Measurements from ENCODE around the gene SEMA6B. TPM values are rescaled to one million over a fixed set of nuclear protein-coding genes. Genes with fewer than 3 reads are reported as not detected.
"Not testable (repeated sequence)": the region's sequence is repeated elsewhere in the genome, so short reads cannot be mapped to it uniquely, and the experiment has no call there.

The SEMA6B gene, protein sequence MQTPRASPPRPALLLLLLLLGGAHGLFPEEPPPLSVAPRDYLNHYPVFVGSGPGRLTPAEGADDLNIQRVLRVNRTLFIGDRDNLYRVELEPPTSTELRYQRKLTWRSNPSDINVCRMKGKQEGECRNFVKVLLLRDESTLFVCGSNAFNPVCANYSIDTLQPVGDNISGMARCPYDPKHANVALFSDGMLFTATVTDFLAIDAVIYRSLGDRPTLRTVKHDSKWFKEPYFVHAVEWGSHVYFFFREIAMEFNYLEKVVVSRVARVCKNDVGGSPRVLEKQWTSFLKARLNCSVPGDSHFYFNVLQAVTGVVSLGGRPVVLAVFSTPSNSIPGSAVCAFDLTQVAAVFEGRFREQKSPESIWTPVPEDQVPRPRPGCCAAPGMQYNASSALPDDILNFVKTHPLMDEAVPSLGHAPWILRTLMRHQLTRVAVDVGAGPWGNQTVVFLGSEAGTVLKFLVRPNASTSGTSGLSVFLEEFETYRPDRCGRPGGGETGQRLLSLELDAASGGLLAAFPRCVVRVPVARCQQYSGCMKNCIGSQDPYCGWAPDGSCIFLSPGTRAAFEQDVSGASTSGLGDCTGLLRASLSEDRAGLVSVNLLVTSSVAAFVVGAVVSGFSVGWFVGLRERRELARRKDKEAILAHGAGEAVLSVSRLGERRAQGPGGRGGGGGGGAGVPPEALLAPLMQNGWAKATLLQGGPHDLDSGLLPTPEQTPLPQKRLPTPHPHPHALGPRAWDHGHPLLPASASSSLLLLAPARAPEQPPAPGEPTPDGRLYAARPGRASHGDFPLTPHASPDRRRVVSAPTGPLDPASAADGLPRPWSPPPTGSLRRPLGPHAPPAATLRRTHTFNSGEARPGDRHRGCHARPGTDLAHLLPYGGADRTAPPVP
- not detected for polyA plus RNA-seq

DNA sequence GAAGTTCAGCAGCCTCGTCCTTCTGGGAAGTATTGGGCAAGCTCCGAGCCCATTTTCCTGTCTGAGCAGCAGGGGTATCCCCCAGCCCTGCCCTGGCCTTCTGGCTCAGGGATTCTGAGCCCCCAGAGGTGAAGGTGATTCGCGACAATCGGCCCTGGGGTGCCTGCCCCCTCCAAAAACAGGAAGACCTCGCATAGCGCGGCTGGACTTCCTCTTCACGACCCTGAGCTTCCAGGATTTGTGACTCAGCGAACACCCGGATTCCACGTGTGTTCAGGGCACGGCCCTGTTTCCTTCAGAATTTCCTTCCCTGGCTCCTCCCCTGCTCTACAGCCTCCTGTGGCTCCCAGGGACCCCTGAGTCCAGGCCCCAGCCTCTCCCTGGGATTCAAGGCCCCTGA, at the start of gene SEMA6B:
Gene SEMA6B, minus strand, starts transcription at position 116 of the 400 bp plus-strand sequence. CDS start 1,227 bp downstream, outside the sequence.
- H3K9me3 Mint-ChIP-seq, result peaks cover 0 to 3% (median 0%) of the 10 kb centered on the region in 3 donors
- no peak within 1 kb of the TSS for H3K4me3 Mint-ChIP-seq
- peaks cover 0 to 4% (median 2%) of the 10 kb centered on the region in 3 donors for H3K4me1 Mint-ChIP-seq
- peaks cover 1% of the 10 kb centered on the region for H3K27me3 Mint-ChIP-seq
- H3K36me3 Mint-ChIP-seq, result no peaks in the 10 kb centered on the region
- no peak within 1 kb of the TSS for H3K27ac Mint-ChIP-seq

DNA sequence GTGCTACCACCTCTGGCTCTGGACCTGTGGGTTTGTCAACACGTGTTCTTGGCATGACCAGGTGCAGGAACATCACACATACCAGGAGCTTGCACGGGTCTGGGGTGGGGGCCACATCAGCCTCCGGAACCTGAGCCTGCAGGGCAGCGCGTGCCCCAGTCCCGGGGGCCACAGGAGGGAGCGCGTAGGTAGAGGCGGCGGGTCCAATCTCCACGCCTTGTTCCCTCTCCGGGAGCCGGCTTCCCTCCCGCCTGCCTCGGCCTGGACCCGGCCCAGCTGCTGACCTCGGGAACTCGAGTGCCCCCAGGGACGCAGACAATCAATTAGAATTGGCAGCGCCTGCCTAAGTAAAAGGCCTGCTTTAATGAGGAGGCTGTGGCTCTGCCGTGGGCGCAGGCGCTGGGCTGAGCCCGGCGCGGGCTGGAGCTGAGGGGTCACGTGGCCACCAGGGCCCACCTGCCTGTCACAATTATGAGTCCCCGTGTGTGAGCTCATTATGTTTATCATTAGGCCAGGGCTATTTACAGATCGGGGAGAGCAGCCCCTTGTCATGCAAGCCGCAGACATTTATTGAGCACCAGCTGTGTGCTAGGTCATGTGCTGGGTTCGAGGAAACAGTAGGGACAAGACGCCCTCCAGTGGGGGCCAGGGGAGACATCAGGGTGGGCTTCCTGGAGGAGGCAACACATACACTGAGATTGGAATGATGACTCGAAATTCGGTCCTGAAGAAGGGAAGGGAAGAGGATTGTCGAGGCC, 47.6 kb upstream of the SEMA6B start:
- no peaks in the 10 kb centered on the region for H3K9me3 Mint-ChIP-seq
- H3K4me1 Mint-ChIP-seq, result peaks cover 0 to 5% (median 4%) of the 10 kb centered on the region in 3 donors
- H3K36me3 Mint-ChIP-seq, result peaks cover 2% of the 10 kb centered on the region
- H3K4me3 Mint-ChIP-seq, result no peak overlapping the region
- H3K27me3 Mint-ChIP-seq, result peaks cover 31% of the 10 kb centered on the region
- H3K27ac Mint-ChIP-seq, result no peak overlapping the region

DNA sequence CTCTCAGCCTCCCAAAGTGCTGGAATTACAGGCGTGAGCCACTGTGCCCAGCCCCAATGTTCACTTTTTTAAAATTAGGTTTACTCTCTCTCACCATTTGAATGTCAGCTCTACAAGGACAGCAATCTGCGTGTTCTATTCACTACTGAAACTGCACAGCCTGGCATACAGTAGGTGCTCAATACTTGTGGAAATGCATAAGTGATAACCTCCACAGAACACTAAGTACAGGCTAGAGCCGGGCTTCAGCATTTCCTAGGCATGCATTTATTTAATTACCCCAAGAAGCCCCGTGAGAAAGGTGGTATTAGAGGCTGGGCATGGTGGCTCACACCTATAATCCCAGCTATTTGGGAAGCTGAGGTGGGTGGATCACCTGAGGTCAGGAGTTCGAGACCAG, 46.7 kb upstream of the SEMA6B start:
- peaks cover 0 to 5% (median 4%) of the 10 kb centered on the region in 3 donors for H3K4me1 Mint-ChIP-seq
- peaks cover 31% of the 10 kb centered on the region for H3K27me3 Mint-ChIP-seq
- H3K36me3 Mint-ChIP-seq, result peaks cover 3% of the 10 kb centered on the region
- H3K27ac Mint-ChIP-seq, result no peak overlapping the region
- no peak overlapping the region for H3K4me3 Mint-ChIP-seq
- H3K9me3 Mint-ChIP-seq, result no peaks in the 10 kb centered on the region

DNA sequence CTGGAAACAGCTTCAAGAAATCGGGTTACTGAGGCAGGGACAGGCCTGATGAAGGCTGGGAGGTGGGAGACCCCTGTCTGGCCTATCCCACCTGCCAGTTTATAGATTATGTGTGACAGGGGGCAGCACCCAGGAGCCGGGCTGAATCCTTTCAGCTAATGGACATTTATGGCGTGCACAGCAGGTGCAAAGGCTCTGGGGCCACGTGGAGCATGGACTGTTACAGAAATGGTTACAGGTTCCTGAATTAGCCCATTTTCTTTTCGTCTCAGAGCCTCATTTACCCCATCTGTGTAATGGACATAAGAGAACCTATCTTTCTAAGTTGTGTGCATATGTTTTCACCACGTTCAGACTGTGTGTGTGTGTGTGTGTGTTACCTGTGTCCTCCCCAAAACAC, 45.4 kb upstream of the SEMA6B start:
- H3K27me3 Mint-ChIP-seq, result peaks cover 29% of the 10 kb centered on the region
- no peak overlapping the region for H3K4me3 Mint-ChIP-seq
- H3K9me3 Mint-ChIP-seq, result no peaks in the 10 kb centered on the region
- H3K36me3 Mint-ChIP-seq, result peaks cover 3% of the 10 kb centered on the region
- H3K27ac Mint-ChIP-seq, result no peak overlapping the region
- H3K4me1 Mint-ChIP-seq, result peaks cover 0 to 2% (median 0%) of the 10 kb centered on the region in 3 donors

DNA sequence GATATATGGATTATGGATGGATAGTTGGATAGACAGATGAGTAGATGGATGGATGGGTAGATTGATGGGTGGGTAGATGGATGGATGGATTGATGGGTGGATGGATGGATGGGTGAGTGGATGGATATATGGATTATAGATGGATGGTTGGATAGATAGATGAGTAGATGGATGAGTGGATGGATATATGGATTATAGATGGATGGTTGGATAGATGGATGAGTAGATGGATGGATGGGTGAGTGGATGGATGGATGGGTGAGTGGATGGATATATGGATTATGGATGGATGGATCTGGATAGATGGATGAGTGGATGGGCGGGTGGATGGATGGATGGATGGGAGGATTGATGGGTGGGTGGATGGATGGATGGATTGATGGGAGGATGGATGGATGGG, 43.4 kb upstream of the SEMA6B start:
- Mint-ChIP-seq H3K27ac (no peak overlapping the region), H3K27me3 (peaks cover 33% of the 10 kb centered on the region), H3K36me3 (peaks cover 5% of the 10 kb centered on the region), H3K4me1 (peaks cover 0 to 6% (median 2%) of the 10 kb centered on the region in 3 donors), H3K4me3 (no peak overlapping the region), H3K9me3 (no peaks in the 10 kb centered on the region)

DNA sequence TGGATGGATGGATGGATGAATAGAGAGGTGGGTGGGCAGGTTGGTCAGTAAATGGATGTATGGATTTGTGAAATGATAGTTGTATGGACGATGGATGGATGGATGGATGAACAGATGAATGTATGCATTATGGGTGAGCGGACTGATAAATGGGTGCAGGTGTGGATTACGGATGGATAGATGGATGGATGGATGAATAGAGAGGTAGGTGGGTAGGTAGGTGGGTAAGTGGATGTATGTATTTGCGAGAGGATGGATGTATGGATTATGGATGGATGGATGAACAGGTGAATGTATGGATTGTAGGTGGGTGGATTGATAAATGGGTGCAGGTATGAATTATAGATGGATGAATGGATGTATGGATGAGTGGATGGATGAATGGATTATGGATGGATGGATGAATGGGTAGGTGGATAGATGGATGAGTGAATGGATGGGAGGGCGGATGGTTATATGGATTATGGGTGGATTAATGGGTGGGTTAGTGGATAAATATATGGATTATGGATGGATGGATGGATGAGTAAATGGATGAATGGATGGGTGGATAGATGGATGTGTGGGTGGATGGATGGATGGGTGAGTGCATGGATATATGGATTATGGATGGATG, 42.8 kb upstream of the SEMA6B start:
- Mint-ChIP-seq H3K4me3 (no peak overlapping the region), H3K27me3 (peaks cover 35% of the 10 kb centered on the region), H3K36me3 (peaks cover 3% of the 10 kb centered on the region), H3K9me3 (no peaks in the 10 kb centered on the region), H3K4me1 (peaks cover 0 to 6% (median 3%) of the 10 kb centered on the region in 3 donors), H3K27ac (no peak overlapping the region)

DNA sequence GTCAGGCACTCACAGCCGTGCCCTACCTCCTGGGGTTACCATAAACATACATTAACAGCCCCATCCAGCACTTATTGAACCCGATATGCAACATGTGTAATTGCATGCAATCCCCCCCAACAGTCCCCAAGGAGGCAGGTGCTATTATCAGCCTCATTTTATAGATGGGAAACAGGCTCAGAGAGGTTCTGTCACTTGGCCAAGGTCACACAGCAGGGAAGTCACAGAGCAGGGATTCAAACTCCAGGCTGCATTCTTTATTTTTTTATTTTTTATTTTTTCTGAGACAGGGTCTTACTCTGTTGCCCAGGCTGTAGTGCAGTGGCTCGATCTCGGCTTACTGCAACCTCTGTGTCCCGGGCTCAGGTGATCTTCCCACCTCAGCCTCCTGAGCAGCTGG, 41.4 kb upstream of the SEMA6B start:
- Mint-ChIP-seq H3K36me3 (peaks cover 3% of the 10 kb centered on the region), H3K27me3 (peaks cover 33% of the 10 kb centered on the region), H3K9me3 (no peaks in the 10 kb centered on the region), H3K4me3 (peak overlapping the region in 1 of 4 donors; percentile 73), H3K27ac (no peak overlapping the region), H3K4me1 (peaks cover 0 to 6% (median 5%) of the 10 kb centered on the region in 3 donors)

DNA sequence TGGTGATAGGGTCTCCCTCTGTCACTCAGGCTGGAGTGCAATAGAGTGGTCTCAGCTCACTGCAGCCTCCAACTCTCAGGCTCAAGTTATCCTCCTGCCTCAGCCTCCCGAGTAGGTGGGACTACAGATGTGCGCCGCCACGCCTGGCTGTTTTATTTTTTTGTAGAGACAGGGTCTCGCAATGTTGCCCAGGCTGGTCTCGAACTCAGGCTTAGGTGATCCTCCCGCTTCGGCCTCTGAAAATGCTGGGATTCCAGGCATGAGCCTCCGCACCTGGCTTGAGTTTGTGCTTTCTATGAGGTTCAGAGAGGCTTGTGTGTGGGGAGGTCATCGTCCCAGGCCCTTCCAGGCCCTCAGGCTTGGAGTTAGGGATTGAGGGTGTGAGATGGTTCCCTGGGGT, 40.6 kb upstream of the SEMA6B start:
- H3K9me3 Mint-ChIP-seq, result no peaks in the 10 kb centered on the region
- no peak overlapping the region for H3K27ac Mint-ChIP-seq
- H3K27me3 Mint-ChIP-seq, result peaks cover 31% of the 10 kb centered on the region
- H3K36me3 Mint-ChIP-seq, result peaks cover 3% of the 10 kb centered on the region
- no peak overlapping the region for H3K4me3 Mint-ChIP-seq
- peaks cover 0 to 6% (median 5%) of the 10 kb centered on the region in 3 donors for H3K4me1 Mint-ChIP-seq

DNA sequence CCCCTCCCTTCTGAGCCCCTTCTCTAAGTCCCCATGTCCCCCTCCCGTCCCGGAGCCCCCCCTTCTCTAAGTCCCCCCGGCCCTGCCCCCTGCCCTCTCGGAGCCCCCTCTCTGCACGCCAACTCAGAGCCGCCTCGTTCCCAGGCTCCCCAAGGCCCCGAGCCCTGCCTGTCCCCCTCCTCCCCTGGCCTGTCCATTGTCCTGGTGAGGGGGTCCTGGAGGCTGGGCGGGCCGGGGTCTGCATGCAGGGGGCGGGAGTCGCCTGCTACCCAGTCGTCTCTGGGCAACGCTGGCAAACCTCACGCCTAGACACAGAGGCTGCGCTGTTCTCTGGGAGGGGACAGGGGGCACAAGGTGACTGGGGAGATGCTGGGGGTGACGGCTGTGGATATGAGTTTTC, 39.2 kb upstream of the SEMA6B start:
- H3K4me1 Mint-ChIP-seq, result peaks cover 0 to 6% (median 5%) of the 10 kb centered on the region in 3 donors
- H3K27me3 Mint-ChIP-seq, result peaks cover 32% of the 10 kb centered on the region
- peaks cover 3% of the 10 kb centered on the region for H3K36me3 Mint-ChIP-seq
- H3K27ac Mint-ChIP-seq, result no peak overlapping the region
- H3K9me3 Mint-ChIP-seq, result no peaks in the 10 kb centered on the region
- peak overlapping the region in 1 of 4 donors; percentile 84 for H3K4me3 Mint-ChIP-seq

DNA sequence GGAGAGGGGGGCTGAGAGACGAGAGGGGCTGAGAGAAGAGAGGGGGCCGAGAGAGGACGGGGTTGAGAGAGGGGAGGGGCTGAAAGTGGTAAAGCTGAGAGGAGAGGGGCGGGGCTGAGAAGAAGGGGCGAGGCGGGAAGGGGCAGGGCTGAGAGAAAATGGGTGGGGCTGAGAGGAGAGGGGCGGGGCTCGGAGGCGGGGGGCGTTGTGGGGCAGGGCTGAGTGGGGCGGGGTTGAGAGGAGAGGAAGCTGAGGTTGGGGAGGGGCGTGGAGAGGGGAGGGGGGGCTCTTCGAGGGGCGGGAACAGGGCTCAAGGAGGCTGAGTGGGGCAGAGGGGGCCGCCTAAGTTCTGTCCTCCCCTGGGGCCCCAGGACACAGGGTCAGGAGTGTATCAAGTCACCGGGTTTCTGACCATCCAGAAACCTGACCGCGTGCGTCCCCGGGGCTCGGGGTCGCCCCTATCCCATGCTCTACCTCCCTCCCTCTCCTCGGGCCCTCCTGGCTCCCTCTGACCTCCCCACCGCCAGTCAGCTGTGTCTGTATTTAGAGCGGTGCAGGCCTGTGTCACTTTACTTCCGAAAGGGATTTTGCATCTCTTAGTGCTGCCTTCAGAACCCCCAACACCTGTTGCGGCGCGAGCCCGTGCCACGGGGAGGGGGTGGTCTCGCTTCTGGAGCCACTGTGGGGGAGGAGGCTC, 38.6 kb upstream of the SEMA6B start:
- no peak overlapping the region for H3K27ac Mint-ChIP-seq
- peak overlapping the region in 3 of 4 donors; percentile 26 to 84 (median 46) for H3K4me3 Mint-ChIP-seq
- H3K4me1 Mint-ChIP-seq, result peaks cover 0 to 6% (median 5%) of the 10 kb centered on the region in 3 donors
- H3K27me3 Mint-ChIP-seq, result peaks cover 32% of the 10 kb centered on the region
- H3K36me3 Mint-ChIP-seq, result peaks cover 3% of the 10 kb centered on the region
- H3K9me3 Mint-ChIP-seq, result no peaks in the 10 kb centered on the region

DNA sequence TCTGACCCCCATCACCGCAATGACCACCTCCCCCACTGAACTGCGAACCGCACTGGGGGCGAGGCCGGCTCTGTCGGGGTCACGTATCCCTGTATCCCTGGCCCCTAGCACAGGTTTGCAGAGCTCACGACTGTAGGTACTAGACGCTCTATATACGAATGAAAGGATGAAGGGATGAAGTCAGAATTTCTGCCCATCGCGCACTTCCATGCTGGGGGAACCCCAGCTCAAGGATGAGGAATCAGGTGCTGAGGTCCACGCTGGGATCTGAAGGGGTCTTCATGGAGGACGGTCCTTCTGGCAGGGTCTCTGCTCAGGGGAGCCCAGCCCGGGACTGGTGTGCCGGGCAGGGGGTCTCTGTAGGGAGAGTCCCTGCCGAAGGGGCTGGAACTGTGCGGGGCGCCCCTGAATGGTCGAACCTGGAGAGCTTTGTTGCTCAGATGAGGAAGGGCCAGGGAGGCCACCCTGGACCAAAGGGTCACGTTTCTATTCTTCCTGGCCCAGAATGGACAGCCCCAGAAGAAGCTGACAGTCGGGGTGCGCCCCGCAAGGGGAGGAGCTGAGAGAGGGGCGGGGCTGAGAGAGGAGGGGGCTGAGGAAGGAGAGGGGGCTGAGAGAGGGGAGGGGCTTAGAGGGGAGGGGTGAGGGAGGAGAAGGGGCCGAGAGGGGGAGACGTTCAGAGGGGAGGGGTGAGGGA, 37.9 kb upstream of the SEMA6B start:
- Mint-ChIP-seq H3K4me1 (peaks cover 0 to 6% (median 5%) of the 10 kb centered on the region in 3 donors), H3K27ac (peak overlapping the region in 1 of 3 donors; percentile 81), H3K9me3 (no peaks in the 10 kb centered on the region), H3K4me3 (peak overlapping the region in 2 of 4 donors; percentile 12 to 58), H3K36me3 (peaks cover 3% of the 10 kb centered on the region), H3K27me3 (peaks cover 37% of the 10 kb centered on the region)

DNA sequence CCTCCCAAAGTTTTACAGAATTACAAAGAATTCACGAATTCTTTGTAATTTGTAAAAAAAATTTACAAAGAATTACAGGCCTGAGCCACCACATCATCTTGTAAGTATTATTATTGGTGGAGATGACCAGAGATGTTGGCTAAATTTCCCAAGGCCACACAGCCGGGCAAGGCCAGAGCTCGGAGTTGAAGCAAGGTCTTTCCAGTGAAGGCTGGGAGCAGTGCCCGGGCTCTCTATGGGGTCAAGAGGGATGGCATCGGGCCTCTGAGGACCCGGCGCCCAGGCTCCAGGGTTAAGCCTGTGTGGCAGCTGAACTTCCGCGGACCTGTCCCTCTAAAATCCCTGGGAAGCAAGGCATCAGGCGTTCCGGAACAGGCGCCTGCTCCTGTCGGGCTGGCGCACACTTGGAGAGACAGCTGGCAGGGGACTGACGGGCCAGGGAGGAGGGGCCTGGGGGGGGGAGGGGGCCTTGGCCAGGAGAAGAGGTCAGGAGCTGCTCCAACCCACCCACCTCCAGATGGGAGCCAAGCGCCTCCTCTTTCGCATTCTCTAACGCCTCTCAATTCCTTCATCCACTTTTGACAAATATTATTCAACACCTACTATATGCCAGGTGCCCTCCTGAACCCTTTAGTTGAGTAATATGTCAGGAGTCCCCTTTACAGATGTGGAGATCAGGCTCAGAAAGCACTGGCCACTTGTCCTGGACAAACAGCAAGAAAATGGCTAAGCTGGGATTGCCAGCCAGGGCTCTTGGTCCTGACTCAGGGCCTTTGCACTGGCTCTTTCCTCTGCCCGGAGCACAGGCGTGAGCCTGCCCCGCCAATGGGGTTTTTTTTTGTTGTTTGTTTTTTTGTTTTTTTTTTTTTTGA, 36.8 kb upstream of the SEMA6B start:
- peaks cover 2% of the 10 kb centered on the region for H3K36me3 Mint-ChIP-seq
- H3K27ac Mint-ChIP-seq, result no peak overlapping the region
- no peak overlapping the region for H3K4me3 Mint-ChIP-seq
- peaks cover 46% of the 10 kb centered on the region for H3K27me3 Mint-ChIP-seq
- no peaks in the 10 kb centered on the region for H3K9me3 Mint-ChIP-seq
- H3K4me1 Mint-ChIP-seq, result peaks cover 0 to 6% (median 5%) of the 10 kb centered on the region in 3 donors

DNA sequence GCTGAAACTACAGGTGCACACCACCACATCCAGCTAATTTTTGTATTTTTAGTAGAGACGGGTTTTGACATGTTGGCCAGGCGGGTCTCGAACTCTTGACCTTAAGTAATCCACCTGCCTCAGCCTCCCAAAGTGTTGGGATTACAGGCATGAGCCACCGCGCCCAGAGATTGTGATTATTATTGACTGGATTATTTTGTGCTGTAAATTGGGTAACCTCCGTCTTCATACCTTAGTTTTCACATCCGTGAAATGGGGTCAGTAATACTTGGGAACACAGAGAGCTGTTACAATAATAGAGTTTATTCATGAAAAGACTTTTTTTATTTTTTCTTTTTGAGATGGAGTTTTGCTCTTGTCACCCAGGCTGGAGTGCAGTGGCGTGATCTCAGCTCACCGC, 35.7 kb upstream of the SEMA6B start:
- H3K36me3 Mint-ChIP-seq, H3K4me1 Mint-ChIP-seq, H3K4me3 Mint-ChIP-seq, H3K9me3 Mint-ChIP-seq, H3K27ac Mint-ChIP-seq: not testable (repeated sequence)
- peaks cover 51% of the 10 kb centered on the region for H3K27me3 Mint-ChIP-seq
